ENCODE results near the gene MLLT3. TPM values are rescaled to one million over a fixed set of nuclear protein-coding genes. Genes with fewer than 3 reads are reported as not detected.

Gene MLLT3
- total and polyA plus RNA-seq, 2 of the 8 experiments (the other 6 are each of a cell fraction or from before 2014, with no cell fraction given), result 5.9 to 9.6 TPM

- no peak for TF ChIP-seq SIX5 (IDR thresholded peaks at IDR 0.05; ENCODE audit: low read depth, low read length)
Observed at GRCh38 chr9:20570756-20571155, 51.5 kb downstream of the MLLT3 start (continued).

All from H1 (cell line).